ENCODE data around the gene WDR6. TPM values are rescaled to one million over a fixed set of nuclear protein-coding genes. Genes with fewer than 3 reads are reported as not detected.

The WDR6 gene
- total and polyA plus RNA-seq, 9 of the 15 experiments (the other 6 are each of a cell fraction or from before 2014, with no cell fraction given) = 8.9 to 90.6 (median 44.7) TPM

DNA sequence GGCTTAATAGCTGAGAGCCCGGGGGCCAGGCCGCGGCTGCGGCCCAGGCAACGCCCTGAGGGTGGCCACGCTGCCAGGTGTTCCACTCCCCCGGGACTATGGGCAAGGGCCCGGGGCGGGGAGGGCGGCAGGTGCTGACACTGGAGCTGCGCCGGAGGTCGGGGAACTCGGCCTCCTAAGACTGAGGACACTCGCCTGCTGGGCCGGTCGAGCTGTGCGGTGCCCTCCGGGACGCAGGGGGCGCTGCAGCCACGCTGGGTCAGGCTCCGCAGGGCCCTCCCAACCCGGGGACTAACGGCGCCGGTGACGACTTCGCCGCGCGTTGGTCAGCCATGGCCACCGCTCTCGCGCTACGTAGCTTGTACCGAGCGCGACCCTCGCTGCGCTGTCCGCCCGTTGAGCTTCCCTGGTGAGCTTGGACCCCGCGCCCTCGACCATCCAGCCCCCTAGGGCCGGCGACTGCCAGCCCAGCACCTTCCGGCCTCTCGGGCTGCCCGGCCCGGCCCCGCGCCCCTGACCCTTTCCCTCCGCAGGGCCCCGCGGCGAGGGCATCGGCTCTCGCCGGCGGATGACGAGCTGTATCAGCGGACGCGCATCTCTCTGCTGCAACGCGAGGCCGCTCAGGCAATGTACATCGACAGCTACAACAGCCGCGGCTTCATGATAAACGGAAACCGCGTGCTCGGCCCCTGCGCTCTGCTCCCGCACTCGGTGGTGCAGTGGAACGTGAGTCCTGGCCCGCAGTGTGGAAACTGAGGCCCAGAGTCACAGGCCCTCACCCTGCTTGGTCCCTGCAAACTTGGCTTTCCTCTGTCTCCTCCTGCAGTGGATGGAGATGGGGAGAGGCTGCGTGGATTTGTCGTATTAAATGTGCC lies 14.9 kb downstream of the WDR6 start, which contains the start of gene NDUFAF3:
Gene NDUFAF3, plus strand, starts transcription at position 309 of the 875 bp plus-strand sequence. Its CDS starts 24 bp downstream, at position 333.
- TSS peak; percentile 47 for BruUV-seq (replicated peaks)
- Histone ChIP-seq H3K9me1 (ENCODE audit: control insufficient read depth, insufficient read depth, low read length) (peaks cover 9% of the 10 kb centered on the region), H3K4me2 (ENCODE audit: insufficient read depth, low read length) (peak within 1 kb of the TSS; percentile 92), H2AFZ (ENCODE audit: low read depth, low read length) (peak within 1 kb of the TSS; percentile 72), H4K20me1 (replicated peaks; ENCODE audit: control insufficient read depth, insufficient read depth, low read length) (peaks cover 19% of the 10 kb centered on the region), H3K9ac (ENCODE audit: insufficient read depth in 1 of 2, low read depth in 2 of 2, low read length in 2 of 2) (peak within 1 kb of the TSS; percentile 98 to 99), H3K4me1 (replicated peaks in 1 of 2; ENCODE audit: control insufficient read depth in 2 of 2, insufficient read depth in 2 of 2, low read length in 2 of 2) (peaks cover 14 to 67% of the 10 kb centered on the region in 2 experiments; a peak in 4 of 5 replicates), H3K27ac (ENCODE audit: extremely low read depth, low read depth, low read length) (peak within 1 kb of the TSS; percentile 99), H3K27me3 (ENCODE audit: control insufficient read depth in 2 of 2, insufficient read depth in 2 of 2, low read length in 2 of 2) (no peaks in the 10 kb centered on the region), H3K9me3 (replicated peaks; ENCODE audit: control insufficient read depth, insufficient read depth, low read depth, low read length) (no peaks in the 10 kb centered on the region), H3K79me2 (ENCODE audit: control insufficient read depth, insufficient read depth, low read length) (peaks cover 88% of the 10 kb centered on the region), H3K4me3 (peak within 1 kb of the TSS; percentile 74), H3K36me3 (ENCODE audit: control insufficient read depth, insufficient read depth, low read length) (peaks cover 47% of the 10 kb centered on the region; the same call in 2 of the 3 replicates)
- POLR2A ChIA-PET = interaction anchor here (0.6 to 8.4 kb wide), 13 partner anchors 7 to 463 kb away, joined by 3 to 104 read pairs (median 3); partner anchors contain the start of genes ARIH2, QRICH1 and WDR6
- ATAC-seq (peak; percentile 76), FAIRE-seq (no peak), DNase-seq (ENCODE audit: extremely low read depth in 1 of 4, low spot score in 3 of 4) (peak; percentile 74 to 91 (median 77))
- intact Hi-C loops (cut with micrococcal nuclease) = loop anchor here (10.0 kb wide), 1 partner anchor 143 kb away; the partner anchor contains the start of gene CCDC71
- CTCF ChIA-PET (ENCODE audit: low intra/inter-chr PET ratio) = no interaction called here
- 2% methylated on average over 37 of the region's 83 CpGs for WGBS (ENCODE audit: insufficient coverage, low coverage, missing lambda C conversion rate)
- in situ Hi-C loops (cut with MboI) = no loop called here
- TF ChIP-seq NFXL1 (CRISPR knock-in tag; IDR thresholded peaks at IDR 0.05) = no peak
- TF ChIP-seq NFYB (IDR thresholded peaks at IDR 0.05; ENCODE audit: extremely low read depth, insufficient read length) = no peak
- TF ChIP-seq CEBPG (CRISPR knock-in tag; IDR thresholded peaks at IDR 0.05) = no peak
- TF ChIP-seq CEBPG (tag; conservative IDR thresholded peaks at IDR 0.05 in 1 of 2, IDR thresholded peaks at IDR 0.05 in 1 of 2) = no peak
- TF ChIP-seq ZNF12 (CRISPR knock-in tag; IDR thresholded peaks at IDR 0.05) = peak; percentile 26; the same call in 1 of the 2 replicates
- TF ChIP-seq, protein P1, sequence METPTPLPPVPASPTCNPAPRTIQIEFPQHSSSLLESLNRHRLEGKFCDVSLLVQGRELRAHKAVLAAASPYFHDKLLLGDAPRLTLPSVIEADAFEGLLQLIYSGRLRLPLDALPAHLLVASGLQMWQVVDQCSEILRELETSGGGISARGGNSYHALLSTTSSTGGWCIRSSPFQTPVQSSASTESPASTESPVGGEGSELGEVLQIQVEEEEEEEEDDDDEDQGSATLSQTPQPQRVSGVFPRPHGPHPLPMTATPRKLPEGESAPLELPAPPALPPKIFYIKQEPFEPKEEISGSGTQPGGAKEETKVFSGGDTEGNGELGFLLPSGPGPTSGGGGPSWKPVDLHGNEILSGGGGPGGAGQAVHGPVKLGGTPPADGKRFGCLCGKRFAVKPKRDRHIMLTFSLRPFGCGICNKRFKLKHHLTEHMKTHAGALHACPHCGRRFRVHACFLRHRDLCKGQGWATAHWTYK (CRISPR knock-in tag; IDR thresholded peaks at IDR 0.05) = 0 out of 2 replicates have a peak, but pooled peaks have one; percentile 13
- no peak for TF ChIP-seq NBN (IDR thresholded peaks at IDR 0.05; ENCODE audit: low read depth)
- peak; percentile 73 for TF ChIP-seq TBP (optimal IDR thresholded peaks at IDR 0.05; ENCODE audit: low read depth, low read length)
- no peak for TF ChIP-seq ZNF239 (CRISPR knock-in tag; IDR thresholded peaks at IDR 0.05)
- no peak for TF ChIP-seq ZNF316 (IDR thresholded peaks at IDR 0.05)
- no peak for TF ChIP-seq PHF20 (IDR thresholded peaks at IDR 0.05; ENCODE audit: partially characterized antibody)
- no peak for TF ChIP-seq HIVEP1 (CRISPR knock-in tag; IDR thresholded peaks at IDR 0.05)
- TF ChIP-seq CEBPB (tag; IDR thresholded peaks at IDR 0.05) = no peak
- no peak for TF ChIP-seq YBX1 (IDR thresholded peaks at IDR 0.05)
- TF ChIP-seq MYNN (IDR thresholded peaks at IDR 0.05) = no peak; the same call in 1 of the 2 replicates
- no peak for TF ChIP-seq MYNN (CRISPR knock-in tag; IDR thresholded peaks at IDR 0.05)
- TF ChIP-seq, protein P2, sequence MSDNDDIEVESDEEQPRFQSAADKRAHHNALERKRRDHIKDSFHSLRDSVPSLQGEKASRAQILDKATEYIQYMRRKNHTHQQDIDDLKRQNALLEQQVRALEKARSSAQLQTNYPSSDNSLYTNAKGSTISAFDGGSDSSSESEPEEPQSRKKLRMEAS (CRISPR knock-in tag; IDR thresholded peaks at IDR 0.05) = peak; percentile 62
- TF ChIP-seq, protein P3, sequence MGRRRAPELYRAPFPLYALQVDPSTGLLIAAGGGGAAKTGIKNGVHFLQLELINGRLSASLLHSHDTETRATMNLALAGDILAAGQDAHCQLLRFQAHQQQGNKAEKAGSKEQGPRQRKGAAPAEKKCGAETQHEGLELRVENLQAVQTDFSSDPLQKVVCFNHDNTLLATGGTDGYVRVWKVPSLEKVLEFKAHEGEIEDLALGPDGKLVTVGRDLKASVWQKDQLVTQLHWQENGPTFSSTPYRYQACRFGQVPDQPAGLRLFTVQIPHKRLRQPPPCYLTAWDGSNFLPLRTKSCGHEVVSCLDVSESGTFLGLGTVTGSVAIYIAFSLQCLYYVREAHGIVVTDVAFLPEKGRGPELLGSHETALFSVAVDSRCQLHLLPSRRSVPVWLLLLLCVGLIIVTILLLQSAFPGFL (CRISPR knock-in tag; IDR thresholded peaks at IDR 0.05) = no peak
